ENCODE data around the gene MARK2.

GRCh38 chr11:63905179-63905578, 66.3 kb downstream of the MARK2 start:
- no peak for TF ChIP-seq POLR2A (IDR thresholded peaks at IDR 0.05)
- TF ChIP-seq CTCF (IDR thresholded peaks at IDR 0.05) = no peak
